SK-N-MC (cell line): Measurements from ENCODE around the gene ZNF136.

Source experiments
- DNase-seq: peaks from one replicate; pipeline ENCODE4 v3.0.0-alpha.2; 2011; ENCODE audit warnings: low read depth, low spot score
- H3K27ac ChIP-seq: fragments of 200-600 bp; sonication (generic); 2 replicates; pipeline ENCODE4 v1.5.1; 2016; ENCODE audit warnings: mixed run types
- H3K36me3 ChIP-seq: fragments of 200-600 bp; sonication (generic); 2 replicates; pipeline ENCODE4 v1.6.1; 2017; ENCODE audit warnings: antibody characterized with exemption, low read length, mixed read lengths; ENCODE audit not compliant: insufficient read depth
- H3K4me3 ChIP-seq: fragments of 200-600 bp; sonication (generic); 2 replicates; pipeline ENCODE4 v1.5.1; 2016
- H3K9ac ChIP-seq: fragments of 200-600 bp; sonication (generic); 2 replicates; pipeline ENCODE4 v1.8.0; 2017; ENCODE audit warnings: mixed run types, mixed read lengths; ENCODE audit not compliant: insufficient read length
- H3K9me3 ChIP-seq: fragments of 200-600 bp; sonication (generic); 2 replicates; pipeline ENCODE4 v1.6.1; 2017; ENCODE audit warnings: low read depth, mild to moderate bottlenecking, antibody characterized with exemption, low read length, moderate library complexity, mixed read lengths
- EZH2 ChIP-seq: fragments of 200-600 bp; sonication (generic); IDR thresholded peaks from one replicate; pipeline ENCODE4 v1.6.1; 2017; ENCODE audit warnings: antibody characterized with exemption
- FOXP2 ChIP-seq: optimal IDR thresholded peaks from 2 replicates; pipeline ENCODE3; 2011; ENCODE audit warnings: mild to moderate bottlenecking, moderate library complexity; ENCODE audit not compliant: insufficient read depth; ENCODE audit errors: extremely low read length, control extremely low read depth
- POLR2AphosphoS5 ChIP-seq: IDR thresholded peaks from 2 replicates; pipeline ENCODE4 v1.6.1; 2012; ENCODE audit warnings: mild to moderate bottlenecking, low read depth, low read length, borderline replicate concordance

Gene ZNF136

GRCh38 chr19:12205296-12205695 lies 42.4 kb downstream of the ZNF136 start:
- Histone ChIP-seq H3K36me3 (no peaks in the 10 kb centered on the region), H3K27ac (no peak overlapping the region), H3K9ac (no peak overlapping the region), H3K4me3 (no peak overlapping the region), H3K9me3 (peaks cover 6% of the 10 kb centered on the region; the same call in 1 of the 2 replicates)
- no peak for TF ChIP-seq POLR2AphosphoS5
- TF ChIP-seq EZH2, result no peak
- TF ChIP-seq FOXP2, result no peak
- DNase-seq, result no peak

- Histone ChIP-seq H3K27ac (no peak overlapping the region), H3K36me3 (no peaks in the 10 kb centered on the region)
These were observed 45.3 kb downstream of the ZNF136 start for GRCh38 chr19:12208221-12208620.

DNA sequence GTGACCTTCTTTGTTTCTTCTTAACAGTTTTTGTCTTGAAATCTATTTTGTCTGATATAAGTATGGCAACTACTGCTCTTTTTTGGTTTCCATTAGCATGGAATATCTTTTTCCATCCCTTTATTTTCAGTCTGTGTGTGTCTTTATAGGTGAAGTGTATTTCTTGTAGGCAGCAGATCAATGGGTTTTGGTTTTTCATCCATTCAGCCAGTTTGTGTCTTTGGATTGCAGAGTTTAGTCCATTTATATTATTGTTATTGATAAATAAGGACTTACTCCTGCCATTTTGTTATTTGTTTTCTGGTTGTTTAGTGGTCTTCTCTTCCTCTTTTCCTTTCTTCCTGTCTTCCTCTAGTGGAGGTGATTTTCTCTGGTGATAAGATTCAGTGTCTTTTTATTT lies 54.4 kb downstream of the ZNF136 start:
- TF ChIP-seq FOXP2, result no peak
- no peak for TF ChIP-seq POLR2AphosphoS5
- no peak for TF ChIP-seq EZH2

More at GRCh38 chr19:12208221-12208620, 45.3 kb downstream of the ZNF136 start:
- Histone ChIP-seq H3K9ac (no peak overlapping the region), H3K9me3 (peaks cover 6% of the 10 kb centered on the region; the same call in 1 of the 2 replicates), H3K4me3 (no peak overlapping the region)
- no peak for DNase-seq
- TF ChIP-seq EZH2 (no peak), POLR2AphosphoS5 (no peak), FOXP2 (no peak)

GRCh38 chr19:12222980-12223630 lies 60.2 kb downstream of the ZNF136 start:
- Histone ChIP-seq H3K9ac (no peak overlapping the region), H3K36me3 (no peaks in the 10 kb centered on the region), H3K4me3 (no peak overlapping the region), H3K27ac (no peak overlapping the region), H3K9me3 (no peaks in the 10 kb centered on the region)
- DNase-seq, result no peak
- no peak for TF ChIP-seq EZH2
- TF ChIP-seq POLR2AphosphoS5, result no peak
- TF ChIP-seq FOXP2, result no peak

More for the DNA sequence above, 54.4 kb downstream of the ZNF136 start:
- Histone ChIP-seq H3K9me3 (no peaks in the 10 kb centered on the region), H3K27ac (no peak overlapping the region), H3K4me3 (no peak overlapping the region), H3K9ac (no peak overlapping the region), H3K36me3 (no peaks in the 10 kb centered on the region)
- no peak for DNase-seq

- Histone ChIP-seq H3K4me3 (no peak overlapping the region), H3K36me3 (no peaks in the 10 kb centered on the region), H3K9me3 (no peaks in the 10 kb centered on the region), H3K27ac (no peak overlapping the region), H3K9ac (no peak overlapping the region)
- TF ChIP-seq EZH2 (no peak), FOXP2 (no peak), POLR2AphosphoS5 (no peak)
- no peak for DNase-seq
These were observed 61.8 kb downstream of the ZNF136 start for GRCh38 chr19:12224676-12225075.

DNA sequence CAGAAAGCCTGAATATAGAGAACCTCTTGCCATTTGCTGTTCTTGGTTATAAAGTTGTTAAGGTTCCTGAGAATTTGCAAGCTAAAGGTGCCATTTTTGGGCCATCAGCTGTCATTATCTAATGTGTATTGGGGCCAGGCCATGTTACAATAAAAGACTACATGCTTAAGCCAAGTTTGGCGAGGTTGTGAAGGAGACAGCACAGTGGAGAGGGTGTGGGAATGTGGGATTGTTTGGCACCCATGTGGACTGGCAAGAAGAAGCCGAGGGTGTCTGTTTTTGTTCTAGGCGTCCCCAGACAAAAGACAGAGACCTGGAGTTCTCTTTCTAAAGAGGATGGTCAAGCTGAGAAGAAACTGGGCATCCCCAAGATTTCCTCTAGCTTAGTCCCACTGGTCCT lies 67.1 kb downstream of the ZNF136 start:
- Histone ChIP-seq H3K36me3 (no peaks in the 10 kb centered on the region), H3K9ac (no peak overlapping the region), H3K9me3 (no peaks in the 10 kb centered on the region), H3K27ac (no peak overlapping the region), H3K4me3 (no peak overlapping the region)
- DNase-seq, result no peak
- no peak for TF ChIP-seq POLR2AphosphoS5
- no peak for TF ChIP-seq EZH2
- no peak for TF ChIP-seq FOXP2

- DNase-seq, result no peak
- H3K9me3 ChIP-seq, result no peaks in the 10 kb centered on the region
- no peaks in the 10 kb centered on the region for H3K36me3 ChIP-seq
- H3K27ac ChIP-seq, result no peak overlapping the region
- H3K9ac ChIP-seq, result no peak overlapping the region
- H3K4me3 ChIP-seq, result no peak overlapping the region
- TF ChIP-seq POLR2AphosphoS5 (no peak), FOXP2 (no peak), EZH2 (no peak)
These were observed 68.1 kb downstream of the ZNF136 start for GRCh38 chr19:12230751-12231733.

DNA sequence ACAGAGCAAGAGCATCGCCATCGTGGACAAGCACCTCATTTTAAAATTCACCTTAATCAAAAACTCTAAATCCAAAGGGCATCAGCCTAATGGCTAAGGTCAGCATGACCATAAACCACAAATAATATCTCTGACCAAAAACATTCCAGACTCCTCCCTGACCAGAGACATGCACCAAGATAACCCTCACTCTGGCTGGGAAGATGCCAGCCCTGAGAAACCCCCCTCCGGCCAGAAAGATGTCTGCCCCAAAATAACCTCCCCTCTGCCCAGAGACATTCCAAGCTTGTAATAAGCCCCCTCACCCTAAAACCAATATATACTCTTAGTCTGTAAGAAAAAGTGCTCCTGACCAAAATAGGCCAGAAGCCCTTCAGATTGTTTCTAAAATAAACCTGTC lies 70.1 kb downstream of the ZNF136 start:
- no peak overlapping the region for H3K27ac ChIP-seq
- no peak overlapping the region for H3K4me3 ChIP-seq
- no peak for DNase-seq
- H3K36me3 ChIP-seq, result no peaks in the 10 kb centered on the region
- no peaks in the 10 kb centered on the region for H3K9me3 ChIP-seq
- H3K9ac ChIP-seq, result no peak overlapping the region
- TF ChIP-seq FOXP2, result no peak
- no peak for TF ChIP-seq POLR2AphosphoS5
- TF ChIP-seq EZH2, result no peak
